Frontal cortex (tissue), 4 donors: ENCODE results near the gene GSDMA. TPM values are rescaled to one million over a fixed set of nuclear protein-coding genes. Genes with fewer than 3 reads are reported as not detected.

Experiments used
- DNase-seq, 2 donors: peaks; one replicate each; pipeline ENCODE4 v3.0.0; 2012; ENCODE audit warnings: low spot score in 2 of 2
- FAIRE-seq: peaks from 2 replicates; lab custom pipeline; 2012; peaks lifted over from hg19 to GRCh38; lab: Jason Lieb, UNC
- small RNA-seq: library from RNA; depleted of rRNA; stranded (forward); fragments of <200 nt; gene quantifications from one replicate; pipeline ENCODE3, GENCODE V24; 2014
- total RNA-seq: library from RNA; depleted of rRNA; stranded (reverse); fragments of >200 nt; gene quantifications from one replicate; pipeline ENCODE4 v1.2.3, GENCODE V29; 2014
- donor health status: control.
- donor health status: control.
- donor health status: control.

The GSDMA gene
- total RNA-seq, 1 donor from 2014 or later: under 0.01 TPM

DNA sequence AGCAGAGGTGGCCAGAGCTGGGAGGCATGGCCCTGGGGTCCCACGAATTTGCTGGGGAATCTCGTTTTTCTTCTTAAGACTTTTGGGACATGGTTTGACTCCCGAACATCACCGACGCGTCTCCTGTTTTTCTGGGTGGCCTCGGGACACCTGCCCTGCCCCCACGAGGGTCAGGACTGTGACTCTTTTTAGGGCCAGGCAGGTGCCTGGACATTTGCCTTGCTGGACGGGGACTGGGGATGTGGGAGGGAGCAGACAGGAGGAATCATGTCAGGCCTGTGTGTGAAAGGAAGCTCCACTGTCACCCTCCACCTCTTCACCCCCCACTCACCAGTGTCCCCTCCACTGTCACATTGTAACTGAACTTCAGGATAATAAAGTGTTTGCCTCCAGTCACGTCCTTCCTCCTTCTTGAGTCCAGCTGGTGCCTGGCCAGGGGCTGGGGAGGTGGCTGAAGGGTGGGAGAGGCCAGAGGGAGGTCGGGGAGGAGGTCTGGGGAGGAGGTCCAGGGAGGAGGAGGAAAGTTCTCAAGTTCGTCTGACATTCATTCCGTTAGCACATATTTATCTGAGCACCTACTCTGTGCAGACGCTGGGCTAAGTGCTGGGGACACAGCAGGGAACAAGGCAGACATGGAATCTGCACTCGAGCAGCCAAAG lies 54.7 kb downstream of the GSDMA start:
- DNase-seq (no peak), FAIRE-seq (no peak)

DNA sequence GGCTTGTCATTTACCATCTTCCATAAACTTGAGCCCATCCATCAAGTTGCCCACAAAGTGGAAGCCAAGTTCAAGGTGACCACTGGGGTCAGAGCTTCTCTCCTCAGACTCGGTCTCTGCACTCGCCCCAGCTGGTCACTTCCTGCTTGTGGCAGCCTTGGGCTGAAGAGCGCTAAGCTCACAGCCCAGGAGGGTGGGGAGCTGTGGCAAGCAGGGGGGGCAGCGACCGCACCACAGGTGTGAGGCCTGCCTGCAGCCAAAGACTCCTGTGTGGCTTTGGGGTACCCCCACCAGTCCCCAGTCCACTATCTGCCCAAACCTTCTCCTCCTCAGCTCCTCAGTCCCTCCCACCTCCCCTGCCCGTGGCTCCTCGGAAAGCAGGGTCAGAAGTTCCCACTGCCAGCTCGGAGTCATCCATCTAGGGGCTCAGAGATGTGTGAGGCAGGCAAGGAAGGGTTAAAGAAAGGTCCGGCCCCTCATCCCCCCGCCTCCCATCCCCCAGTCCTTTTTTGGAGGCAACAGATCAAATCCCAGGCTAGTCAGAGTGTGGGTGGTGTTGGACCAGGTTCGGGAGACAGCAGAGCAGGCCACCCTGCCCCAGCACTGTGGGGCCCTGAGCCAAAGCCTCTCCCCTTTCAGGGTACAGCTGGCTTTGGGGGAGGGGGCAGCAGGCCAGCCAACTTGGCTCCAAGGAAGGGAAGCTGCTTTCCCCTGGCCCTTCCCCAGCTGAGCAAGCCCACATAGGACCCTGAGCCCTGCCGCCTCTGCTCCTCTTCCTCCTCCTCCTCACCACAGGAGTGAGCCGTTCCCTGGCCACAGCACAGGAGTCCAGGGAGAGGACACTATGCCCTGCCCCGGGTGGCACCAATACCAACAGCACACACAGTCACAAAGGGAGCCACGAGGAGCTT lies 55.7 kb downstream of the GSDMA start:
- DNase-seq (no peak), FAIRE-seq (no peak)

DNA sequence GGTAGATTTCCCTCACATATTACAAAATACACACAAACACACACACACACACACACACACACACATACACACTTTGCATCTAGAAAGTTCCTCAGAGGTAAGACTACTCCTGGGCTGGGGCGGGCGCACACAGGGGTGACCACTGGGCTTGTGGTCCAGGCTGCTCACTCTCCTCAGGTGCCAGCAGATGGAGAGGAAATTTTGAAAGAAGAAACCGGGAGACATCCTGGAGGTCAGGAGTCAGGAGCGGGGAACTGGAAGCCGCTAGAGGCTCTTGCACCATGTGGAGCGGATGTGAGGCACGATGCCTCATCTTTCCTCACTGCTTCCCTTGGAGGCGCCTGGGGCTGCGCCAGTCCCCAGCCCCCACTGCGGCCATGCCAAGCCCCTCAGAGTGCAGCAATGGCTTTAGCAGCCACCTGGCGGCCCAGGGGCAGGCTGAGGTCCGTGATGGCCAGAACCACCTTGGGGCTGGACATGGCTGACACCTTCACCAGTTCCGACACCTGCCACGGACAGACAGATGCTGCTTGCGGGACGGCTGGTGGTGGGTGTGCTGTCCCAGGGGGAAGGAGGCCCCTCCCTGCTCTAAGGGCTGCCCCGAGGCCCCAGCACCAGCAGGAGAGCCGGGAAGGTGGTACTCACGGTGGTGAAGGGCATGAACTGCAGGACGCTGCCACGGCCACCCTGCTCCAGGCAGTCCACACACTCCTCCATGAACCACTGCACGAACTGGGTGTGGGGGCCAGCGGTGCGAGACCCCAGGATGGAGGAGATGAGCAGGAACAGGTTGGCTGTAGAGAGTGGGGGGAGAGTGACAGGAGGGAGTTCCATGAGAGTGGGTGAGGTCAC lies 56.6 kb downstream of the GSDMA start:
- FAIRE-seq: no peak
- no peak for DNase-seq

DNA sequence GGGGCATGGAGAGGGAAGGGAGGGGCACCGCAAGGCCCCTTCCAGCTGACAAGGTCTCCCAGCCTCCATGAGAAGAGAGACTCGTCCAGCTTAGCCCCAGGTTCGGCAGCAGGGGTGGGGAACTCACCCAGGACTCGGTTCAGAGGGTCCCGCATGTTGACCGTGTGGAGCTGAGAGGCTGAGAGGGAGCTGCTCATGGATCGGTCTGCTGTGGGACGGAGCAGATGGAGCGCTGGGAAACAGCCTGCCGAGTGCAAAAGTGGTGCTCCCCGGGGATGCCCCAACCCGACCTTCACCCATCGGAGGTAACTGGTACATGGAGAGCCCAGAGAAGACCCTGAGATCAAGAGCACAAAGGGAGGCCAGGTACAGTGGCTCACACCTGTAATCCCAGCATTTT lies 57.3 kb downstream of the GSDMA start:
- FAIRE-seq: no peak
- no peak for DNase-seq

DNA sequence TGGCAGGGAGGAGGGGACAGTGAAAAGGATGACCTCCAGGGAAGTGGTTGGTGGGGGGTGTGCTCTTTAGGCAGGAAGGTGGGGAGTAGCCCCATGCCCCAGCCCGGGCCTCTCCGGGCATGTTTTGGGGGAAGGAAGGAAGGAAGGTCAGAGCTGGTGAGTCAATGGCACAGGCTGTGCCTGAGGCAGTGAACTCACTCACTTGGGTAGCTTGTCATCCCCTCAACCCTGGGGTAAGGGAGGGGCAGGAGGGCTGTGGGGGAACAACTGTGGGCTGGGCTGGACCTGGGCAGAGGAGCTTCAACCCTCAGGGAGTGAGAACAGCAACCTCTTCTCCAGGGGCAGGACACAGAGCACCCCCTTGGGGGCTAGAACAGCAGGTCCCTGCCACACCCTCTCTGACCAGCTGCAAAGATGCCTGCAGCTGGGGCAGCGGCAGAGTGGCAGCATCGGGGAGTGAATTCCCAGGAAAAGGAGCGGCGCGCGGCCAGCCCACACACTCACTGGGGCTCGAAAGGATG lies 58.7 kb downstream of the GSDMA start:
- DNase-seq (no peak), FAIRE-seq (no peak)

DNA sequence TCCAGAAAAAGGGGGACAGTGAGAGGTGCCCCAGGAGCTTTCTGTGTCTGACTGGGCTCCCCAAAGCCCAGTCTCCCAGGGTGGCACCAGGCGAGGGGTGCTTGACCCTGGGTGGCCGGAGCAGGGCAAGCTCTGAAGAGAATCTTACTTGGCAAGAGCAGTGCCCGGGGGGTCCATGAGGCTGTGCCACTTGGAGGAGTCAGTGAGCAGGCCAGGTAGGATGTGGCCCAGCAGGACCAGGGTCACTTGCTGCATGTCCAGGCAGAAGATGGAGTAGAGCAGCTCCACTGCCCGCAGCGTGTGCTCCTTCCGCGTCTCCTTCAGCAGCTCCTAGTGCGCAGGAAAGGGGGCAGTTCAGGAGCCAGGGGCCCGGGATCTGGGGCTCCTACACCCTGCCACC lies 59.7 kb downstream of the GSDMA start:
- FAIRE-seq (no peak), DNase-seq (no peak)

DNA sequence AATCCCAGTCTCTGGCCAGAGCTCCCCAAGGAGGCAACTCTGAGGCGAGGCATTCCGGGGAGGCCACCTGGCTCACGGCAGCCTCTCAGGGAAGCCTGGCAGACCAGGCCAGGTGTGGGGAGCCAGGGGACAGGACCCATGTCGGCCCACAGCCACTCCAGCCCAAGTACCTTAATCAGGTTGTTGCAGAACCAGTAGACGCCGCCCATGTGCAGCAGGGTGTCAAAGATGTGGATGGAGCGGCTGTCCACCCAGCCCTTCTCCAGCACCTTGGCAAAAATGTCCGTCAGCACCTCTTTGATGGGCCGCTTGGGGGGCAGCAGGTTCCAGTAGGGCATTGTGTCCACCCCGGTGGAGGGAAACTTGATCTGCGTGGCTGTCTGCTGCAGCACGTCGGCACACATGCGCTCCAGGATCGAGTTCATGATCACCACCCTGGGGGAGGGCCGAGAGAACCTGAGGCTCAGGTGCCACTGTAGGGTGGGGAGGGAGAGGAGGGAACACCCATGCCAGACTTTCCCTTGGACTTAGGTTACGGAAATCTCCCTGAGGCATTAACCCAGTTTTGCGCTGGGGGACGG lies 60.2 kb downstream of the GSDMA start:
- FAIRE-seq (no peak), DNase-seq (no peak)

DNA sequence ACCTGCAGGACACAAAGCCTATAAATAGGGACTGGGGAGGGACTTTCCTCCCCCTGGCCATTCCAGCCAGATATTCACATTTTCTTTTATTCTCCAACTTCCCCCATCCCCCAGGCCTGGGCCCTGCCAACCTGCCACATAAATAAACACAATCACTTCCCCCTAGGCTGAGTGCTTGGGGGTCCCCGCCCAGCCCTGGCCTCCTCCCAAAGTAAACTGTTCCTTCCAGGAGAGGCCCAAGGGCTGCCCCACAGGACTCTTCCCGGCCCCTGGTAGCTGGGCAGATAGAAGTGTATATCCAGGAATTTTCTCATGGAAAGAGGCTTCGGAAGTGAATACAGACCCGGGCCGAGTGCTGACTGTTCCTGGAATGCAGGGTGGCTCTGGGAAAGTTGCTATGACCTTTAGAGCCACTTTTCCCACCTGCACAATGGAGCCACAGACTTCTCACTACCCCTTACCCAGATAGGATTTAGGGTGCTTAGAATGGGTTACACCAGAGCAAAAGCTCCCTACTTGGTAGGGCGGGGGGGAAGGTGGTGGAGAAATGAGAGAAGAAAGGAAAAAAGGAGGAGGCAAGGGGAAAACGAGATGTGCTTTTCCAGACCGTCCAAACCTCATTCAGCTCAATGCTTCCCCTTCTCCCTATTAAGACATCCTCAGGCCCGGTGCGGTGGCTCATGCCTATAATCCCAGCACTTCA lies 60.9 kb downstream of the GSDMA start:
- FAIRE-seq (no peak), DNase-seq (no peak)

DNA sequence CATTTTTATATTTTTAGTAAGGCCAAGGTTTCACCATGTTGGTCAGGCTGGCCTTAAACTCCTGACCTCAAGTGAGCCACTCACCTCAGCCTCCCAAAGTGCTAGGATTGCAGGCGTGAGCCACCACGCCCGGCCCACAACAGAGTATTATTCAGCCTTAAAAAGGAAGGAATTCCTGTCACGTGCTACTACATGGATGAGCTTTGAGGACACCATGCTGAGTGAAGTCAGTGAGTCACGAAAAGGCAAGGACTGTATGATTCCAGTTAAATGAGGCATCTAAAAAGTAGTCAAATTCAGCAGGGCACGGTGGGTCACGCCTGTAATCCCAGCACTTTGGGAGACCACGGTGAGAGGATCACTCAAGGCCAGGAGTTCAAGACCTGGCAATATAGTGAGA lies 62.1 kb downstream of the GSDMA start:
- FAIRE-seq (no peak), DNase-seq (no peak)

DNA sequence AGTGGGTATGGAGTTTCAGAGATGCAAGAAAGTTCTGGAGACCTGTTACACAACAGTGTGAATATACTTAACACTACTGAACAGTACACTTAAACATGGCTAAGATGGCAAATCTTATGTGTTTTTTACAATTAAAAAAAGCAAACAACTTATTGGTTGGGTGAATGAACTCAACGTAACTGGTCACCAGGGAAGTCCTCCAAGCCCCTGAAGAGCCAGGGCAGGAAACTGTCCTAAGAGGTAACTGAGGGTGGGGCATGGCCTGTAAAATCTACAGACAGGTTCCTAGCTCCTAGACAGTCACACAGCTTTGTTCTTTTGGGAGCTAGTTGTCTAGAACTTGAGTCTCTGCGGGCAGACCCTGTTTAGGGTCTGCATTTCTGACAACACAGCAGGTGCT lies 62.8 kb downstream of the GSDMA start:
- FAIRE-seq: no peak
- no peak for DNase-seq

DNA sequence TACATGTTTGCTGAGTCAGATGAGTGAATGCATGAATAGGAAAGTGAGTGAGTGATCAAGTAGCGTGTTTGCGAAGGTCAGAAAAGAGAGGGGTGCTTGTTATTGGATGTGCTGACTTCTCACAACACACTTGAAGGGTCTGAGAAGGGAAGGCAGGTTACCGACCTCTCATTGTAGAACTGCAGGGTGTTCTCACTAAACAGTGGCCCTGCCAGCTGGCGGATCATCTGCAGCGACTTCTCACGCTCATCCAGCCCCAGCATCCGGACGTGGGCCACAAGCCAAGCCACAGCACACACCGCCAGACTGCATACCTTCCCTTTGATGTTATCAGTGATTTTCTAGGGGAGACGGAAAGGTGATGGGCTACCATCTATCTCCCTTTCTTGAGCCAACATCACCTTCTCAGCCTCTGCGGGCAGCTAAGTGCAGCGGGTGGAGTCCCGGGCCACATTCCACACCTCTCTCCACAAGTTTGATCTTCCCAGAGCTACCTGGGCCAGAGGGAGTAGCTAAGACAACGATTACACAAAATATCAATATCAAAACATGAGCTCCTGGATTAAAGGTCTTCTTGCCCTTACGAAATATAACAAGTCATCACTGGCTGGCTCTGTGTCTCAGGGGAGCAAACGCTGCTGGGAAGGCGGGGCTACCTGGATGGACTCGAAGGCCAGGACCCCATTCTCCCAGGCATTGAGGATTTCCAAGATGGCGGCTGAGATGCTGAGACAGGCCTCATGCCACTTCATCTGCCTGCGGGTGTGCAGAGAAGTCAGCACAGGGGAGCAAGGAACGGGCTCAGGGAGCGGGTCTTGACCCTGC lies 63.4 kb downstream of the GSDMA start:
- DNase-seq (no peak), FAIRE-seq (no peak)

DNA sequence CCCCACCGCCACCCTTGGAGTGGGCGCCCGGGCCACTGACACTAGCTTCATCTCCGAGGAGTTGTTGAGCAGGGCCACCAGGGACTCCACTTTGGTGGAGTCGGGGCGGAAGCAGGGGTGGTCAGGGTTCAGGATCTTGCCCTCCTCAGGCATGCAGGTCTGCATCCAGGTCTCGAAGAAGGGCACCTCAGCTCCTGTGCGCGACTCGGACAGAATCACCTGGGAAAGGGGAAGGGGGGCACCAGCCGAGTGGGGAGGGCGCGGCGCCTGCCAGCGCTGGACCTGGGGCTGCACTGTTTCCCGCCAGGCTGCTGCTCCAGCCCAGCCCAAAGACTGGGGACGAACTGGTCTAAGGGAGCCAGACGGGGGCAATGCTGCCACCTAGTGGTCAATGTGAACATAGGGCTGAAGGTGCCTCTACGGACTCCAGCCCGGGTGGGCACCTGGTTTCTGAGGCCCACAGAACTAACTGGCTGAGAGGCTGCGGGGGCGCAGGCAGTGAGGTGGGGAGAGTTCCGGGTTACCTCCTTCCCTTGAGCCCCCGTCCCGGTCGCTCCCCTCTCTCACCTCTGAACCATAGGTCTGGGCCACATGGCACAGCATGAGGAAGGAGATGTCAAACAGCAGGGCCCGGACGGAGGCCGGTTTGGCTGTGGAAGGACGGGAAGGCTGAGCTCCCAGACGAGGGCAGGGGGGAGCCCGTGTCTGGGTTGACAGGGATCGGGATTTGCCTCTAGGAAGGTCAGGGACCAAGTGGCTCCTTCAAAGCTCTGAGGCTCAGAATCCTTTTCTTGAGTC lies 64.2 kb downstream of the GSDMA start:
- DNase-seq: peak; percentile 66 to 87
- FAIRE-seq: no peak

Small RNAs within 50 kb of the gene (small RNA-seq; reads per million reads assigned to genes)
- gene SNORD124: 1,239 reads per million, percentile 99 among the genes with 10 or more reads in this experiment

Other genes with a start within 250 kb of the GSDMA start
- 12.6 TPM for gene MIEN1, start 232.5 kb upstream of the GSDMA start, total RNA-seq
- not detected for gene GRB7, start 225.1 kb upstream of the GSDMA start, total RNA-seq
- 0.41 TPM for gene IKZF3, start 98.7 kb upstream of the GSDMA start, total RNA-seq
- not detected for gene ZPBP2, start 94.8 kb upstream of the GSDMA start, total RNA-seq
- gene GSDMB, start 44.4 kb upstream of the GSDMA start, total RNA-seq: 6.5 TPM
- gene ORMDL3, start 35.4 kb upstream of the GSDMA start, total RNA-seq: 38.3 TPM
- not detected for gene LRRC3C, start 35.3 kb upstream of the GSDMA start, total RNA-seq
- gene PSMD3, start 17.8 kb downstream of the GSDMA start, total RNA-seq: 77.0 TPM
- not detected for gene CSF3, start 52.4 kb downstream of the GSDMA start, total RNA-seq
- 42.8 TPM for gene MED24, start 91.4 kb downstream of the GSDMA start, total RNA-seq
- 90.5 TPM for gene THRA, start 100.0 kb downstream of the GSDMA start, total RNA-seq
- gene NR1D1, start 137.6 kb downstream of the GSDMA start, total RNA-seq: under 0.01 TPM
- 81.5 TPM for gene MSL1, start 159.0 kb downstream of the GSDMA start, total RNA-seq
- 38.3 TPM for gene CASC3, start 177.5 kb downstream of the GSDMA start, total RNA-seq
- gene RAPGEFL1, start 214.5 kb downstream of the GSDMA start, total RNA-seq: 12.6 TPM